ENCODE measurements around the gene SPATA6L. TPM values are rescaled to one million over a fixed set of nuclear protein-coding genes. Genes with fewer than 3 reads are reported as not detected.

Gene SPATA6L
- total and polyA plus RNA-seq, 2 of the 13 experiments (the other 11 are each of a cell fraction or from before 2014, with no cell fraction given), result 1.1 to 1.9 TPM

- no peak for TF ChIP-seq ZNF180 (CRISPR knock-in tag; IDR thresholded peaks at IDR 0.05; ENCODE audit: borderline replicate concordance, low read depth)
- peak; percentile 76 for TF ChIP-seq KLF12 (CRISPR knock-in tag; IDR thresholded peaks at IDR 0.05; ENCODE audit: borderline replicate concordance)
- no peak for TF ChIP-seq CERS6 (CRISPR knock-in tag; IDR thresholded peaks at IDR 0.05)
- 0 out of 2 replicates have a peak, but pooled peaks have one; percentile 20 for TF ChIP-seq HOXA9 (CRISPR knock-in tag; IDR thresholded peaks at IDR 0.05; ENCODE audit: borderline replicate concordance)
- no peak for TF ChIP-seq SCMH1 (CRISPR knock-in tag; IDR thresholded peaks at IDR 0.05; ENCODE audit: borderline replicate concordance)
- TF ChIP-seq ZNF160 (CRISPR knock-in tag; IDR thresholded peaks at IDR 0.05), result no peak; the same call in 1 of the 2 replicates
- TF ChIP-seq KLF13 (CRISPR knock-in tag; IDR thresholded peaks at IDR 0.05), result peak; percentile 75; the same call in 1 of the 2 replicates
- TF ChIP-seq SAFB2 (CRISPR knock-in tag; IDR thresholded peaks at IDR 0.05; ENCODE audit: borderline replicate concordance, low read depth), result peak; percentile 87
- TF ChIP-seq ZNF770 (CRISPR knock-in tag; IDR thresholded peaks at IDR 0.05), result peak; percentile 86
- TF ChIP-seq E2F1 (CRISPR knock-in tag; IDR thresholded peaks at IDR 0.05), result peak; percentile 49
- TF ChIP-seq NR3C1 (CRISPR knock-in tag; IDR thresholded peaks at IDR 0.05), result no peak
- peak; percentile 88 for TF ChIP-seq THAP11 (CRISPR knock-in tag; IDR thresholded peaks at IDR 0.05)
- TF ChIP-seq MNT (IDR thresholded peaks at IDR 0.05), result peak; percentile 48
- TF ChIP-seq ZBTB8A (CRISPR knock-in tag; IDR thresholded peaks at IDR 0.05; ENCODE audit: borderline replicate concordance, low read depth), result no peak
- TF ChIP-seq ZNF121 (CRISPR knock-in tag; IDR thresholded peaks at IDR 0.05), result no peak
- TF ChIP-seq DRAP1 (CRISPR knock-in tag; IDR thresholded peaks at IDR 0.05), result peak; percentile 95
- TF ChIP-seq SMAD9 (CRISPR knock-in tag; IDR thresholded peaks at IDR 0.05), result no peak
- TF ChIP-seq ZNF276 (CRISPR knock-in tag; IDR thresholded peaks at IDR 0.05; ENCODE audit: low read depth), result no peak
- TF ChIP-seq ZNF788 (CRISPR knock-in tag; IDR thresholded peaks at IDR 0.05; ENCODE audit: borderline replicate concordance), result peak; percentile 49; the same call in 1 of the 2 replicates
Observed at GRCh38 chr9:4679268-4680172, 13.2 kb upstream of the SPATA6L start, which contains the start of gene CDC37L1 (continued).

Measured in HepG2 (cell line).